GM19452 (cell line): ENCODE results near the gene DLG4.
"Not testable (repeated sequence)": the region's sequence is repeated elsewhere in the genome, so short reads cannot be mapped to it uniquely, and the experiment has no call there.

Source experiments
- ATAC-seq: cut with Tn5 transposase; IDR thresholded peaks from one replicate; pipeline ENCODE4 v1.9.1; 2021; ENCODE audit not compliant: unreplicated experiment

The DLG4 gene

DNA sequence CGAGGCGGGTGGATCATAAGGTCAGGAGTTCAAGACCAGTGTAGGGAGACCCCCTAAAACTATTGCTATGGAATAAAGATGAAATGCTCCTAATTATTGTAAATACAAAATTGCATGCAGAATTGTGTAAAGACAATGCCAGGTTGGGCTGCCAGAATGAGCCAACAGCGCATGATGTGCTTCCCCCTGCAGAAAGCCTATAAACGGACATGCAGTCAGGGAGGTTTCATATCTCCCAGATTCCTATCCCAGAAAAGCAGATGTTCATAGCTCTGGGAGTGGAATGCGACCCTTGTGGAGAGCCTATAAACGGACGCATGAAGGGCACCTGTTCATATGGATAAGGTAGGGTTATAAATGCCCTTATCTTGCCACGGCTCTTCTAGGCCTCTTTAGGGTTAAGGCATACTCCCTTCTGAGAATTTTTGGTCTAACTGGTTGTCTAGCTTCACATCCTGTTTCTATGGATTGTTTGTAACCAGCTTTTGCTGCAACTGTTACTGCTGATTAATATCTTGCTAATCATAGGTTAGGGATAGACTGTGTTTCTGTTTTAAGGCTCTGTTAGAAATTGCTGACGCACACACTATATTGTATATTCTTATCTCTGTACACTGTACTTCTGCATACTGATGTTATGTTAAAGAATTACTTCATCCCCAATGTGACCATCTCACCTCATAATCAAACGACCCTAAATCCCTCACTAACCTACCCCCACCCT lies 50.6 kb downstream of the DLG4 start:
- not testable (repeated sequence) for ATAC-seq

- ATAC-seq = no peak
Measured at GRCh38 chr17:7167832-7168231, 51.8 kb downstream of the DLG4 start.

GRCh38 chr17:7166873-7167272 lies 52.8 kb downstream of the DLG4 start:
- no peak for ATAC-seq

DNA sequence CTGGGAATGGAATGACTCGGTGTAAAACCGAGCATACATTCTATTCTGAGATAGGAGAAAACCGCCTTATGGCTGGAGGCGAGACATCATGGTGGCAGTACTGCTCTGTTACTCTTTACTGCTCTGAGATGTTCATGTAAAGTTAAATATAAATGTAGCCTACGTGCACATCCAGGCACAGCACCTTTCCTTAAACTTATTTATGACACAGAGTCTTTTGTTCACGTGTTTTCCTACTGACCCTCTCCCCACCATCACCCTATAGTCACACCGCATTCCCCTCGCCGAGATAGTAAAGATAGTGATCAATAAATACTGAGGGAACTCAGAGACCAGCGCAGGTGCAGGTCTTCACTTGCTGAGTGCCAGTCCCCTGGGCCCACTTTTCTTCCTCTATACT lies 60.1 kb downstream of the DLG4 start:
- ATAC-seq = not testable (repeated sequence)

GRCh38 chr17:7158424-7158823 lies 61.2 kb downstream of the DLG4 start:
- not testable (repeated sequence) for ATAC-seq

GRCh38 chr17:7156342-7156940 lies 63.2 kb downstream of the DLG4 start:
- no peak for ATAC-seq

- no peak for ATAC-seq
Measured at GRCh38 chr17:7147772-7148171, 71.9 kb downstream of the DLG4 start.

GRCh38 chr17:7146115-7146514 lies 73.5 kb downstream of the DLG4 start:
- no peak for ATAC-seq

DNA sequence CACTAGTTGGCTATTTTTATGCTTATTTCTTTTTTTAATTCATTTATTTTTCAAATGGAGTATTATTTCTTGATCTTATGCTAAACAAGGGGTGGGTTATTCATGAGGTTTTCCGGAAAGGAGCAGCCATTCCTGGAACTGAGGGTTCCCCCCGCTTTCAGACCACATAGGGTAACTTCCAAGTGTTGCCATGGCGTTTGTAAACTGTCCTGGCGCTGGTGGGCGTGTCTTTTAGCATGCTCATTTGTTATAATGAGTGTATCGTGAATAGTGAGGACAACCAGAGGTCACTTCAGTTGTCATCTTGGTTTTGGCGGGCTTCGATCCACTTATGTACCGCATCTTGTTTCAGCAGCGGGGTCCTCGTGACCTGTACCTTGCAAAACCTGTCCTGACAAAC lies 75.4 kb downstream of the DLG4 start:
- ATAC-seq = no peak

GRCh38 chr17:7141824-7142223 lies 77.8 kb downstream of the DLG4 start:
- no peak for ATAC-seq

DNA sequence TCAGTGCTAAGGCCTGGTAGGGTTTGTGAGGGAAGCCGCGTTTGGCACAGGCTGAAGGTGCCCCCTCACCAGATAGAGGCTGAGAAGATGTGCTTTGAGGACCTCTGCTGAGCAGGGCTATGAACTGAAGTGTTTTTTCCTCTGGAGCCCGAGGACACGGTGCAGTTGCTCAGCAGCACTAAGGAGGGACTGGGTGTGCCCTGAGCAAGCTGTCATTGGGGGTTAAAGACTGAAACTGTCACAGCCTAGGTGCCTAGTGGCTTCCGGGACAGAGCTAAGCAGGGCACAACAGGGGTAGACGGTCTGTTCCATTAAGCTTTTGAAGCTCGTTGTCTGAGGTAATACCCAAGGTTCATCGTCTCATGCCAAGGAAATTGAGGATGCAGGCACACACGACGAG lies 80.2 kb downstream of the DLG4 start:
- ATAC-seq = no peak

- ATAC-seq = no peak
Measured at GRCh38 chr17:7138800-7139381, 80.7 kb downstream of the DLG4 start.

- ATAC-seq = no peak
Measured at GRCh38 chr17:7137171-7137943, 82.3 kb downstream of the DLG4 start.
